ENCODE results near the gene FSCN2.

The FSCN2 gene, protein sequence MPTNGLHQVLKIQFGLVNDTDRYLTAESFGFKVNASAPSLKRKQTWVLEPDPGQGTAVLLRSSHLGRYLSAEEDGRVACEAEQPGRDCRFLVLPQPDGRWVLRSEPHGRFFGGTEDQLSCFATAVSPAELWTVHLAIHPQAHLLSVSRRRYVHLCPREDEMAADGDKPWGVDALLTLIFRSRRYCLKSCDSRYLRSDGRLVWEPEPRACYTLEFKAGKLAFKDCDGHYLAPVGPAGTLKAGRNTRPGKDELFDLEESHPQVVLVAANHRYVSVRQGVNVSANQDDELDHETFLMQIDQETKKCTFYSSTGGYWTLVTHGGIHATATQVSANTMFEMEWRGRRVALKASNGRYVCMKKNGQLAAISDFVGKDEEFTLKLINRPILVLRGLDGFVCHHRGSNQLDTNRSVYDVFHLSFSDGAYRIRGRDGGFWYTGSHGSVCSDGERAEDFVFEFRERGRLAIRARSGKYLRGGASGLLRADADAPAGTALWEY

DNA sequence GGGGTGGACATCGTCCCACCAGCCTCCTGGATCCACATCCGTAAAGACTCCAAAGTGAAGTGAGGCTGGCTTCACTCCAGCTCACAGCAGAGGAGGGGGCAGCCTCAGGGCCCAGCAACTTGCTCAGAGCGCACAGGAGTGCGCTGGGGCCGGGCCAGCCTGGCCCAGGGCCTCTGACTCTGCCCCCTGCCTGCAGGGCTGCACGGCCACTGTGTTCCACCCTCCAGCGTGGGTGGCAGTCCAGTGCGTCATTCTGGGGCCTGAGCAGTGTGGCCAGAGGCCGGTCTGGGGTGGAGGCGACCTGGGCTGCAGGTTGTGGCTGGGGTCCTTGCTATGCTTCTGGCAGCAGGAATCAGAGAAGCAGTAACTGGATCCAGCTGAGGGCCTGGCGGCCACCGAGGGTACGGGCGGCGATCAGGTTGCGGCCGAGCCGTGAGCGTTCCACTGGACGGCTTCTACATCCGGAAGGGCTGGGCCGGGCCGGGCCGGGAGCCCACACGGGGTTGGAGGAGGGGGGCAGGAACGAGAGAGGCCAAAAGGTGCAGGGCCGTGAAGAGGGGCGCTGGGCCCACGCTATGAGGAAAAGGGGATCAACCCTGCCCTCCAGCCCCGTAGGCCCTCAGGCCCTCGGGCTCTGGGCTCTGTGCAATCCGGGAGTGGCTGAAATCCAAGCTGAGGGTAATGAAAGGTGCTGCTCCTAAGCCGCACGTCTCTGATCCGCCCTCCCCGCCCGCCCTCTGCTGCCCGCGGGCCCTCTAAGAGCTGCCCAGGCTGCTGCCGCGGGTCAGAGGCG is at the start of gene FSCN2:
Gene FSCN2 (plus strand): TSS at position 787 of the 793 bp plus-strand sequence. CDS start 155 bp downstream, outside the sequence.
- peak; percentile 55 for DNase-seq (ENCODE audit: low spot score)

DNA sequence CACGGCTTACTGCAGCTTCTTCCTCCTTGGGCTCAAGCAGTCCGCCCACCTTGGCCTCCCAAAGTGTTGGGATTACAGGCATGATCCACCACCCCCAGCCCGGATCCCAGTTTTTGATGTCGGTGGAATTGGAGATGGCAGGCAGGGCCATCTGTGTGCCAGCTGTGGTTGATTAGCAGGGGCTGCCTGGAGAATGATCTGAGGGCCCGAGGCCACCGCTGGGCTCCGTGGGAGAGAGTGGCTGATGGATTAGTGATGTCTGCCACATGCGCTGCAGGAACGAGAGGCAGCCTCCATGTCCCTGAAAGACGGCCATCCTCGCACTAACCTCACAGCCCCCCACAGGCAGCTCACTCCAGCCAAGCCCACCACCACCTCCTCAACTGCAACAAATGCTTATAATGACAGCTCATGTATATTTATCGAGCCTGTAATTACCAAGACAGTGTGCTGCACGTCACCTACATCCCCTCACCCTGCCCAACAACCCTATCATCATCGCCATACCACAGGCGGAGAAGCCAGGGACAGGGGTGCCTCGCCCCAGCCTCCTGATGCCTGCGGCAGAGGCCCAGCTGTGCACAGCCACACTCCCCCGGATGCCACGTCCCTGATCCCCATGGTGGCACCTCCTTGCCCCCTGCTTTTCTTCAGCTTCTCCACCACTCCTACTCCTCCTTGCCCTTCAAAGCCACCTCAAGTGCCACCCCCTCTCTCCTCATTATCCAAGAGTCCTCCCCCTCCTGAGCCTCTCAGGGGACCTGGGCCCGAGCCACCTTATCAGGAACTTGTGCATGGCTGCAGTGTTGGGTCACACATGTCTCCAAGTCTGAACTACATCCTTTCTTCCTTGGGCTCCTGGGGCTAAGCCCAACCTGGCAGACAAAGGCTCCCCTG is 48.8 kb upstream of the FSCN2 start:
- DNase-seq (ENCODE audit: low spot score), result no peak

DNA sequence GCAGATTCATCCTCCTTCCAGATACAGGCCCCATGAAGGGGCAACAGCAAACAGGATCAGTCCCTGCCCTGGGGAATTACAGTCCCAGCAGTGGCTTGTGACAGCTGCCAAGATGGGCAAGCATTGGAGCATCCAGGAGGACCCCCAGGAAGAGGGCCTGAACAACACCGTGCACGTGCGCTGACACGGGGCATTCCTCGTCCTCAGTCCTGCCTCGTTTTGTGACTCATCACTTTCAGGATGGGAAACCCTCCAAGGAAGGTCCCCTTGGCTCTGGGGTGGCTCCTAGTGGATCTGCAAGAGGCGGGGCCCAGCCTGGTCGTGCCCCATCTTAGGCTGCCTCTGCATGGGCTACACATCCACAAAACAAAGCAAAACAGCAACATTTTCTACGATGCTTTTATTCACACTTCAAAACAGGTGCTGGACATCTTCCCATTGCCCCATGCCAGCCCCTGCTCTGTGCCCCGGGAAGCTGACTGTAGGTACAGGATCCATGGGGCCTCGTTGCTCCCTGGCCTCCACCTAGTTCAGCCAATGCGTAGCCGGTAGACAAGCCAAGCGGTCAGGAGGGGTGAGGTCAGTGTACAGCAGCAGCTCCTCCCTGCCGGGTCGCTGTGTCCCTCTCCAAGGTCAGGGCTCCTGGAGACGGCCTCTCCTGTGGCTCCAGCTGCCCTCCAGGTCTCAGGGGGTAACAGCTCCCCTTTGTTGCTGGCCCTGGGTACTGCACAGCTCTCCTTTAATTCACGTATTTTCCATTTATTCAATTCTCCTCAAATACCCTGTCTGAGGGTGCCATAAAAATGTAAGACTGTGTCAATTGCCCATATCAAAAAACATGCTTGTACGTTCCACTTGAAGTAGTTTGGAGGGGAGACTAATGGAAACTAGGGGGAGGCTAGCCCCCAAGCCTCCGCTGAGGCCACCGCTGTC is 47.8 kb upstream of the FSCN2 start:
- DNase-seq (ENCODE audit: low spot score), result no peak

DNA sequence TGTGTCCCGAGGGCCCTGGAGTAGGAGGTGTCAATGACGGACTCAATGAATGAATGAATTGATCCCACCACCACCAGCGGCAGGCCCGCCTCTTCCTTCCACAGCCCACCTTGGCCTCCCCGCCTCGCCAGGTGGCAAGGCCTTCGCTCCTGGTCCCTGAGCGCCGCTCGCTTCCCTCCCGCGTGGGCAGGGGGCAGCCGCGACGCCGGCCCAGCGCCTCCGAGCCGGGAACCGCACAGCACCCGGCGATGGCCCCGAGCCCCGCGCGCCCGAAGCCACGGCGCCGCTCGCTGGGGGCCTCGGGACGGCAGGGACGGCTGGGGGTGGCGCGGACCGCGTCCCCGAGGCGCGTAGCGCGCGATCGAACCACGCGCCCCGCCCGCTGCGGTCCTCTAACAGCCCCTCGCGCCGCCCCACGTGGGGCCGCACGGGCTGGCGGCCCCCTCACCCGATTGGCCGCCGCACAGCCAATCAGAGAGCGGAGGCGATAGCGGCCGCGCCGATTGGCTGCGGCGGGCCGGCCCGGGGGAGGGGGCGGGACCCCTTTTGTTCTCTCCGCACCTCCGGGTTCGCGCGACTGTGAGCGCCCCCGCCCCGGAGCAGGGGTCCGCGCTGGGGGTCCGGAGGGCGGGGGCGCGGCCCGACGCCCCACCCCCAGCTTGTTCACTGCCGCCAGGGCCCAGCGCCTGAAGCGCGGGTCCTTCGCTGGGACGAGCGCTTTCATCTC is 46.9 kb upstream of the FSCN2 start:
- peak; percentile 98 for DNase-seq (ENCODE audit: low spot score)

DNA sequence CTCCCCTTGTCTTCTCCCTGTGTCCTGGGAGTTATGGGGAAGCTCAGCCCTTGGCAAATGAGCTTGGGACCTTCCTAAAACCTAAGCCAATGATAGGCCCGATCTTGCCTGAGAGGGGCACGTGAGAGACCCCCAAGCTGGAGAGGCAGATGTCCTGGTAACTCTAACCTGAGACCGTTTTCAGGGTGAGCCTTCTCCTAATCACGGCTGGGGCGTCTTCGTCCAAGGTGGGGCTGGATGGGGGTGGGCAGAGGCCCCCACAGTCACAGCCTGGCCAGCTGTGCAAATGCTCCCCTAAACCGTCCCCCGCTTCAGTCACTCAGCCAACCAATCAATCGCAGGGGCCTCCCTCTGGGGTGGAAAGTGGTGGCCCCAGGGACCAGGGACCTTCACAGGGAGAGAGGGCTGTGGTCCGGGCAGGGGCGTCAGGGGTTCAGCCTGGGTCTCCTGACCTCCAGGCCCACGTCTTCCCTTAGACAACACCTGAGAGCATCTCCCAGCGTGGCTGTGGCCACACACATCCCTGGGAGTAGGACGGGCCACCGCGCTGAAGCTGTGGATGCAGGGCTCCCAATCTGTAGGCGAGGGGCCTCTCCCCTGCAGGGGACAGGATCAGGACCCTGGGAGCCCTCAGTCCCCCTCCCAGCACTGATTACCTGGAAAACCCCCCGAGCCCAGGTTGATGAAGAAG is 46.2 kb upstream of the FSCN2 start:
- no peak for DNase-seq (ENCODE audit: low spot score)

DNA sequence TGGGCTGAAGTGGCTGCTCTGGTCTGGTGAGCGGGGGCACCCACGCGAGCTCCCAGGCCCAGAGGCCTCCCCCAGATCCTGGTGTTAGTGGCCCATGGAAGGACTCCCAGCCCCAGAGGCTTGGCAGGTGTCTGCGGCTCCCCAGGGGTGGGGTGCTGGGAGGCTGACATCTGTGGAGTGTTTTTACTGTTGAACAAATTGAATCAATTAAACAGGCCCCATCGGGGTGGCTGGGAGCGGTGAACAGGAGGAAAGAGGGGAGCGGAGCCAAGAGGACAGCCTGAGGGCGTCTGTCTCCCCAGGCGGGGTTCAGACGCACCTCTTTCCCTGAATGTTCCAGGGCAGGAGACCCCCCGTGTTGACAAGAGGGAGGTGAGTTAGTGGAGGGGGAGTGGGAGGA is 45.5 kb upstream of the FSCN2 start:
- no peak for DNase-seq (ENCODE audit: low spot score)

DNA sequence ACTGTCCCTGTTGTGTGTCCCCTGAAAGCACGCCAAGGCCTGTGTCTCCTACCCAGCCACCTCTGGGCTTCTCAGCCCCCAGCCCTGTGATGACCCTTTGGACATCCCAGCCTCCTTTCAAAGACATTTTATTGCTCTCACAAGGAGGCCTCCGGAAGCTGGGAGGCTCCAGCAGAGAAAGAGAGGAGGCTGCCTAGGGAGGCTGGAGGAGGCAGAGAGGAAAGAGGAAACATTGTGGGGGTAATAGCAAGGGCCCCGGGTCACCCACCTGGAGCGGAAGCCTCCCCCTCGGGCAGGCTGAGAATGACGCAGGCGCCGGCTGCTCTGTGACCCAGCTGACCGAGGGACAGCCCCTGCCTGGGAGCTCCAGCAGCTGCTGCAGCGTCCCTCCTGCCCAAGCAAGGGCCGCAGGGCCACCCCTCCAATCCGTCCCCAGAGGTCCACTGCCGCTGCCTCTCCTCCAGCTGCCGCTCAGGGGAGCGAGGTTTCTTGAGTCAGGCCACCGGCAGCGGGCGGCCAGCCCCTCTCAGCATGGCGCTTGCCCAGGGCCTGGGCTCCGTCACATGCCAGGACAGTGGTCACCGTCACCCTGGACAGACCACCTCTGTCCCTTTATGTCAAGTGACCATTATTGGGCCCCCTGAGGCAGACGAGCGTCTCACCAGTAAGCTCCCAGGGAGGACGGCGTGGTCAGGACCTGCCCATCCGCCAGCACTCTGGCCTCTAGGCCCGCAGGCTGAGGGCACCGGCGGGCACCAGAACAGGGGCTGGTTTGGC is 44.9 kb upstream of the FSCN2 start:
- no peak for DNase-seq (ENCODE audit: low spot score)

DNA sequence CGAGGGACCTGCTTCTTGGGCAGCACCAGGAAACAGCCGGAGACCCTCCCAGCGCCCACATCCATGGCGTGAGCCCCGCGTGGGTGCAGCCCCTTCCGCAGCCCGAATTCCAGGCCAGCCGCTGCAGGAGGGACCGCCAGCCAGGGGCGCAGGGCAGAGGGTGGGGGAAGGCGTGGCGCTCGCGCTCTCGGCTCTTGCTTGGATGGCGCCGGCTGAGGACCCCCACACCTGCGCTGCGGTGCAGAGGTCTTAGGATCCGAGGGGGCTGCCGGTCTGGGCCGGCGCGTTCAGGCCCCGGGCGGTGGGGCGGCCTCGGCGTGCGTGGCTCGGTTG is 44.3 kb upstream of the FSCN2 start:
- DNase-seq (ENCODE audit: low spot score), result no peak

DNA sequence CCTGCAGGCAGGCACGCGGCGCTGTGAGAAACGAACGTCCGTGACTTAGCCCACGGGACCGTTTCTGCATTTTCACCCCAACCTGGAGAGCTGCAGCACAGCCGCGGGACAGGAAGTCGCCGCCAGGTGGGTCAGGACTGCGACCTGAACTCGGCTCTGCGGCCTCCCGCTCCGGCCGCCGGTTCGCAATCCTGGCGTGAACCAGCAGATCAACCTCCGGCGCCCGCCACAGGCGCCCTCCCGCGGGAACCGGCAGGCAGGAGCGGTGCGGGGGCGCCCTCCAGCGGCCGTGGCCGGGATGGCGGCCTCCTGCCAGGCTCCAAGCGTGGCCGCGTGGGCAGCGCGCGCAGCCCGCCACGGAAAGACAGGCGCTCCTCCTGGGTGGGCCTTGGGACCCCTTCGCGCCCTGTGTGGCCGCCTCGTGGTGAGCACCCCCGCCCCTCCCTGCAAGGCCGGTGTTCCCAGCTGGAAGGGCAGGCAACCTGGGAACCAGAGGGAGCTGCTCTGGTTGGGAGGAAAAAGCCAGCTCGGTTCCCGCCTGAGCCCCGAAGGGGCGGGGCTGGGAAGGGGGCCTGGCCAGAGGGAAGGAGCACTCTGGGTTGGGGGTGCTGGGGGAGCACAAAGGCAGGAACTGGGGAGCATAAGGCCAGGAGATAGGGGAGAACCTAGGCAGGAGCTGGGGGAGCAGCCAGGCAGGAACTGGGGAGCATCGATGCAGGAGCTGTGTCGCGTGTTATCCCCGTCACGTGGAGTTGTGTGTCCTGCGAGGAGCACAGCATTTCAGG is 43.8 kb upstream of the FSCN2 start:
- DNase-seq (ENCODE audit: low spot score), result peak; percentile 88

DNA sequence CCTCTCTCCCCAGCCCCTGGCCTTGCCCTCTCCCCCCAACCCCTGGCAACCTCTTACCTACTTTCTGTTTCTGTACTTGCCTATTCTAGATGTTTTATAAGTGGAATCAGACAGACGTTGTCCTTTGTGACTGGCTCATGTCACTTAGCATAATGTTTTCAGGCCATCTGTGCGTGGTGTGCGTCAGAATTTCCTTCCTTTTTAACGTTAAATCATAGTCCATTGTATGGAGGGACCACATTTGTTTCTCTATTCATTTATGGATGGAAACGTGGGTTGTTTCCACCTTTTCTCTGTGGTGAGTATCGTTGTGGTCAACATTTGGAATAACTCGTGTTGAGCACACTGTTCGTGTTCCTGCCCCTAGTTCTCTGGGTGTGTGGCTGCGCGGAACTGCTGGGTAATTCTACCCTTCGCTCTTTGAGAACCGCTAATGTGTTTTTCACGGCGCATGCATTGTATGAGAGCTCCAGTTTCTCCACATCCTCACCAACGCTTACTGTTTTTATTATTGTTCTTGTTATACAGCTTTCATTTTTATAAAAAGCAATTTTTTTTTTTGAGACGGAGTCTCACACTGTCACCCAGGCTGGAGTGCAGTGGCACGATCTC is 41.9 kb upstream of the FSCN2 start:
- no peak for DNase-seq (ENCODE audit: low spot score)

DNA sequence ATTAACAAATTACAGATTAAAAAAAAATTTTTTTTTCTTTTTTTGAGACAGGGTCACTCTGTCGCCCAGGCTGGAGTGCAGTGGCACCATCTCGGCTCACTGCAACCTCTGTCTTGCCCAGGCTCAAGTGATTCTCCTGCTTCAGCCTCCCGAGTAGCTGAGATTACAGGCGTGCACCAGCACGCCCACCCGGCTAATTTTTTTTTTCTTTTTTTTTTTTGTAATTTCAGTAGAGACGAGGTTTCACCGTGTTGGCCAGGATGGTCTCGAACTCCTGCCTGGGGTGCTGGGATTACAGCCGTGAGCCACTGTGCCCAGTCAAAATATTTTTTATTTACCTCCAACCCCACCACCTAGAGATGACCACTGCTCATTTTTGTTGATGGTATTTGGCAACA is 41.1 kb upstream of the FSCN2 start:
- no peak for DNase-seq (ENCODE audit: low spot score)

DNA sequence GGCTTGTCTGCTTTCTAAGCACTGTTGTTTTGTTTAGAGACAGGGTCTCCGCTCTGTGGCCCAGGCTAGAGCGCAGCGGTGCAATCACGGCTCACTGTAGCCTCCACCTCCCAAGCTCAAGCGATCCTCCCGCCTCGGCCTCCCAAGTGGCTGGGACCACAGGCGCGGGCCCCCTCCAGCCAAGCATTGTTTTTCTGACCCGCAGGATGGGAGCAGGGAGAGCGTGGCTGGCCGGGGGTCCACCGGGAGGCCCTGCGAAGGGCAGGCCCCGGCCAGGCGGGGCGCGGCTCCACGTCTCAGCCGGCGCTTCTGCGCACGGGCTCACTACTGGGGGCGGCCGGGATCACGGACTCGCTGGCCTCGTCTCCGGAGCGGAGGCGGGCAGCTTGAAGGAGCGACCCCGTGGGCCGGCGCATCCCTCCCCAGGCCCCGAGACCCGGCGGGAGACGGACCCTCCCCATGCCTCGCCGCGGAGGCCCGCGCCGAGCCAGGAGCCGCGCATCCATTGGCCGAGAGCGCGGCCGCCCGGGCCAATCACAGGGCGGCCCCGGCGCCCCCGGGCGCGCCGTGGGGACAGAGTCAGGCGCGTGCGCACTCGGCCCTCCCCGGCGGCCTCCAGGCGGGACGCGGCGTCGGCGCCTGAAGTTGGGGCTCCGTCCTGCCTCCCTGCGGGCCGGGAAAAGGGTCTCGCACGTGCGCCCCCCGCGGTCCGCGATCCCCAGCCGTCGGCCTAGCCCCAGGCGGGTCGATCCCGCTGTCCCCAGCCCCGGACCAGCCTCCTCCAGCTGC is 40.5 kb upstream of the FSCN2 start:
- DNase-seq (ENCODE audit: low spot score), result peak; percentile 94

DNA sequence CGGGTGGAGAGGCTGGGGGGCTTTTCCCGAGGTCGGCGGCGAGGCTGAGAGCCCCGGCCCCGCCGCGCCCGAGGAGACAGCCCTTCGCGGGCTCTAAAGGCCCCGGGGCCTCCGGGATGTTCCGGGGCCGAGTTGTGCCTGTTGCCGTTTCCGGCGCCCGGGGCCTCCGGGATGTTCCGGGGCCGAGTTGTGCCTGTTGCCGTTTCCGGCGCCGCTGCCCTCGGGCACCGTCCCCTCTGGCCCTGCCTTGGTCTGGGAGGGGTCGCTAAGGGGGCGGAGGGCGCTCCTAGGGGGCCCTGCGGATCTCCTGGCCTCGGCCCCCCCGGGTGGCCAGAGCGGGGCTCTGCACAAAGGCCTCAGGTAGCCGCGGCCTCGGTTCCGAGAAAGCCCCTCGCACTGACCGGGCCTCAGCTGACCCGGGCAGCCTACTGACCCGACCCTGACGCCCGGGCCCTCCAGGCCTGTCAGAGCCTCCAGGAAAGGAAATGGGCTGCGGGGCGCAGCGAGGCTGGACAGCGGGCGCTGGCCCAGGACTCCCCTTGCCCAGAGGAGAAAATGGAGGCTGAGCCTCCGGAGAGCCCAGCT is 39.8 kb upstream of the FSCN2 start:
- DNase-seq (ENCODE audit: low spot score), result no peak

DNA sequence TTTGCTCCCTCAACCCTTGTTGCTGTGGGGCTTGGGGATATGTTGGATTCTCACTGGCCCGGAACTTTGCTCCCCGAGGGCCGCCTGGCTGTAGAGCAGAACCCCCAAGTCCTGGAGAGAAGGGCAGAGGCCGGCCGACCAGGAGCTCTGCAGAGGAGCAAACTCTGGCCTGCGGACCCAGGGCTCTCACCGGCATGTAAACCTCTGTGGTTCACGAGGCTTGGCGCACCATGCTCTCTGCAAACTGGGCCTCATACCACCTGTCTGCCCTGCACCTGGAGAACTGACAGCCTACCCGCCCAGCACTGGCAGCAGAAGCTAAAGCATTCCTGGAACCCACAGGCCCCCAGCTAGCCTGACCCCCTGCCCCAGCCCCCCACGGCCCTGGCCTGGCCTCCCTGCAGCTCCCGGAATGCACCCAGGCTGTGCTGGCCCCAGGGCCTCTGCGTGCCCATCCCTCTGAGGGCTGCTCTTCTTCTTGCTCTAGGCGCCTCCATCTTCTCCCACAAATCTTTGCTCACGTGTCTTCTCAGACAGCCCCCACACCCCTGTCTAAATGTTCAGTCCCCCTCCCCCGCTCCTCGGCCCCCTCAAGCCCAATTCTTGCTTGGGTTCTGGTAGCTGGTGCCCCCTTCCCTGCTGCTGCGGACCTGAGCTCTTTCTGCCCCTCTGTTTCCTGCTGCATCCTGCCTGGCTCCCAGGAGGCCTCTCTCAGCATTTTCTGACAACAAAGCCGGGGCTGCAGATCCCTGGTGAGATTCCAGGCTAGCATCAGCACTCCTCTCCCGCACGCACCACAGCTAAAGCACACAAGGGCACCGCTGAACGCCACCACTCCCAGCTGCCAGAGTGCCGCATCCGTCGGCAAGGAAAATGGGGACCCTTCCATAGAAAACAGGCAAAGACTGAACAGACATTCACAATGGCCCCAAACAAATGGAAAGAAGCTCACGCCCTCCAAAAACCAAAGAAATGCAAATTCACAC is 38.9 kb upstream of the FSCN2 start:
- DNase-seq (ENCODE audit: low spot score), result no peak

All from iPS-NIHi11 (cell line).